ENCODE data around the gene POLD4.
"Not testable (repeated sequence)": the region's sequence is repeated elsewhere in the genome, so short reads cannot be mapped to it uniquely, and the experiment has no call there.

Gene POLD4

DNA sequence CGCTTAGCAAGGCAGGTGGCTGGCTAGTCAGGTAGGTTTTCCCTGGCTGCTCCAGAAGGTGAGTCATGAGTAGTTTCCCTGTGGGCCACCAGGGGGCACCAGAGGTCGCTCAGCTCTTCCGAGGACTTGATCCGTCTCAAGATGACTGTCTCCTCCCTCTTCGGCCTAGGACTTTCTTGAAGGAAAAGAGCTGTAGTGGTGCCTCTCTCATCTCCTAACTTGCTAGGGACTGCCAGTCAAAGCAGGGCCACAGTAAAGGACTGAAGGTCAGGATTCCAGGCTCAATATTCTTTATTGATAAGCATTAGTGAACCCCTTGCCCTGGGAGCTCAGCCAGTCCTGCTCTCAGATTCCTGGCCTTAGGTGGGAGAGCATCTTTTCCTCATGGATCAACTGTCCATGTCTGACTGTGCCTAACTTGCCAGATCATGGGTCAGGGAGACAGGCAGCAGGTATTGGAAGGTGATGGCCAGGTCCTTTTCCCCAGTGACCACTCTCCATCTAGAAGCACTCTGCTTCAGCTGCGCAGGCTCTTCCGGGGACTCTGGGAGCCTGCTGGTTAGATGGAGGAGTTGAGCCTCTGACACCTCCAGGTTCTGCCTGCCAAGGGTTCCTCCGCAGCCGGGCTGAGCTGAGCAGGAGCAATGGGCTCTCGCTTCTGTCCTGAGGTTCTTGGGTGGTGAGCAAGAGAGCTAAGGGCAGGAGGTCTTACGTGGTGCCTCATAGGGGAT lies 1.9 kb downstream of the POLD4 start:
- peak; percentile 64 for DNase-seq

DNA sequence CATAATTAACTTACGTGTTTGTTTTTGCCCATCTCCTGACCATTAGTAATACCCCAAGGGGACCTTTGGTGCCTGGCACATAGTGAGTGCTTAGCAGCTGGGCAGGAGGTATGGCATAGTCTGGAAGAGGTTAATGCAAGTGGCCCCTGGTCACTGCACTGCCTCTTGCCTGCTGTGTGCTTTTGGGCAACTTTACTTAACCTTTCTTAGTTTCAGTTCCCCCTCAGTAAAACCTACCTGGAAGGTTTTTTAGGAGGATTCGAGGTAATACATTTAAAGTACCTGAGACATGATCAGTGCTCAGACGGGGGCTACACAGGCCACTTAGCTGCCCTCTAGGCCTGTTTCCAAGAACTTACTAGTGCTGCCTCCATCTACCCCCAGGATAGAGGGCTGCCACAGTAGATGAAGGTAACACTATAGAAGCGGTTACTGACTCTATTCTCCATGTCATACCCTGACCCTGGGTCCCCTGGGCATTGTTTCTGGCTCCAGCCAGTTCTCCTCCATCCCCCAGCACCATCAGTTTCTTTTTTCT lies 3.3 kb downstream of the POLD4 start:
- no peak for DNase-seq

DNA sequence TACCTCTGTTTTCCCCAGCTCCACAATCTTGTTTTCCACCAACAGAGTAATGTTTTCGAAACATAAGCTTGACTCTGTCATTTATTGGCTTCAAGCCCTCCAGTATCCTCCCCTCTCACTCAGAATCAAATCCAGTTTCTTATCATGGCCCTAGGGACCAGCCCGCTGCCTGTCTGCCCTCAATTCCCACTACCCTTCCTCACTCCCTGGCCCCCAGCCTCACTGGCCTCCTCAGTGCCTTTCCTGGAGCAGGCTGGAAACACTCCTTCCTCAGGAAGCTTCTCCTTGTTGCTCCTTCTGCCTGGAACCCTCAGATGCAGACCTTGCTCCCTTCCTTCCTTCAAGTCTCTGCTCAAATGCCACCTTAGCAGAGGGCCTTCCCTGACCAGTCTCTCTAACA lies 3.9 kb downstream of the POLD4 start:
- DNase-seq = no peak

DNA sequence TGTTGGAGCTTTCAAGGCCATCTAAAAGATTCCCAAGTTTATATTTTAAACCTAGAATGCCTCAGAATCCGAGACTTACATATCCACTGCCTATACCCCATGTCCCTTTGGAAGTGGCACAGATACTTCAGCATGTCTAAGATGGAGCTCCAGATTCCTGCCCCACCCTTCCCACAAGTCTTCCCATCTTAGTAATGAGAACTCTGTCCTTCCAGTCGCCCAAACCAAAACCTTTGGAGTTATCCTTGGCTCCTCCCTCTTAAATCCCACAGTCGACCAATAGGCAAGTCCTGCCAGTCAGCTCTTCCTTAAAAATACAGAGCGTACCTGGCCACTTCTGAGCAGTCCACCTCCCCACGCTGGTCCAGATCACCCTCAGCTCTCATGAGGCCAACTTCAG lies 4.3 kb downstream of the POLD4 start:
- DNase-seq = no peak

DNA sequence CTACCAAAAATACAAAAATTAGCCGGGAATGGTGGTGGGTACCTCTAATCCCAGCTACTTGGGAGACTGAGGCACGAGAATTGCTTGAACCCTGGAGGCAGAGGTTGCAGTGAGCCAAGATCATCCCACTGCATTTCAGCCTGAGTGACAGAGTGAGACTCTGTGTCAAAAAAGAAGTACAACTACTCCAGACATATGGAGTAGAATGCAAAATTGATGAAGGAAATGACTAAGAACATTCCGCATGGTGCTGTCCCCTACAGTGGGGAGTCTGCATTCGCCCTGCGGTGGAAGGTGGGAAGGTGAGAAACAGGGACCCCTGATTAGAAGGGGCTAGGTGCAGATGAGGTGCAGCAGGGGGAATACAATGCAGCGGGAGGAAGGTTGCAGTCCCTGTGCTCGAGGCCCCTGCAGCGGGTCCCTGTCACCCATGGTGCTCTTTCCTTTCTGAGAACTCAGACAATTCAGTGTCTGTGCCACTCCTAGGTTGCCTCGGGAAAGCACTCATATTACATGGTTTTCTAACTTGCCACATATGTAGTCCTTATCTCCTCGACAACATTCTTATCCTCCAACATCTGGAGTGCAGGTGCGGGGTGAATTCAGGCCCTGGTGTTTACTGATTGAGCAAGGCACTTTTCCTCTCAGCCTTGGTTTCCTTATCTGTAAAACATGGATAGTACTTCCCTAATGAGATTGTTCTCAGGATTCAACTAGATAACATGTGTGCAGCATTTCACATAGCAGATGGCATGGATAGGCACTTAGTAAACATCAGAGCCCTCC lies 5.2 kb downstream of the POLD4 start:
- DNase-seq = no peak

DNA sequence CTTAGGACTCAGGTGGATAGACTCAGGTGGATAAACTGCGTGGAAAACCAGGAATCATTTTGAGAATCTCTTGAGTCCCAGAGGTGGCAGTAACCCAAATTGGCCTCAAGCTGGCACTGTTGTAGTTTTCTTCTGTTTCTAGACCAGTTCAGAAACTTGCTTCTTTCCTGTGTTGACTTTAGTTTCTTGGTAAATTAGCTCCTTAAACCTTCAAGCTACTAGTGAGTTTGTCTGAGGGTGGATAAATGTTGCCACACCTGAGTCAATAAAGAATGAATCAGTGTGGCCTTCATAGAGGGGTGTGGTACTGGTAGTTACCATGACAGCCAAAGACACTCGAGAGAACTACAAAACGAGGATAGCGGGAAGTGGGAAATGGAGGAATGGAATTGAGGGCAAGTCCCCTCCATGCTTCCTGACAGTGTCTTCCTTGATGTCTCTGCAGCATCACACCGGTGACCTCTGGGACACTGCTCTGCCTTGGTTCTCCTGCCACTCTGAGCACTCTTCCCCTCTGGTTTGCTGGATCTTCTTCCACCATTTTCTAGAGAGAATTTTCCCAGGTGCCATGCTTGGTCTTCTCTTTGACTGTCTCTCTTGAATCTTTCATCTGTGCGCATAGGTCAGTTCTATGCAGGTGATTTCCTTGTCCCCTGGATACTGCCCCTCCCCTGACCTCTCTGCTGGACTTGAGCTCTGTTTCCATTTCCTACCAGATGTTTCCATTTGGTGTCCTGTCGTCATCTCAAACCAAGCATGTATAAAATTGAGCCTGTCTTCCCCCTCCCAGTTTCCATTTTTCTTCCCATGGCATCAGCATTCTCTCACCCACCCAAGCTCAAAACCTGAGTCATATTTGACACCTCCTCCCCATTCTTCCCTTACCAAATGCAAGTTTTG lies 7.2 kb downstream of the POLD4 start:
- no peak for DNase-seq

DNA sequence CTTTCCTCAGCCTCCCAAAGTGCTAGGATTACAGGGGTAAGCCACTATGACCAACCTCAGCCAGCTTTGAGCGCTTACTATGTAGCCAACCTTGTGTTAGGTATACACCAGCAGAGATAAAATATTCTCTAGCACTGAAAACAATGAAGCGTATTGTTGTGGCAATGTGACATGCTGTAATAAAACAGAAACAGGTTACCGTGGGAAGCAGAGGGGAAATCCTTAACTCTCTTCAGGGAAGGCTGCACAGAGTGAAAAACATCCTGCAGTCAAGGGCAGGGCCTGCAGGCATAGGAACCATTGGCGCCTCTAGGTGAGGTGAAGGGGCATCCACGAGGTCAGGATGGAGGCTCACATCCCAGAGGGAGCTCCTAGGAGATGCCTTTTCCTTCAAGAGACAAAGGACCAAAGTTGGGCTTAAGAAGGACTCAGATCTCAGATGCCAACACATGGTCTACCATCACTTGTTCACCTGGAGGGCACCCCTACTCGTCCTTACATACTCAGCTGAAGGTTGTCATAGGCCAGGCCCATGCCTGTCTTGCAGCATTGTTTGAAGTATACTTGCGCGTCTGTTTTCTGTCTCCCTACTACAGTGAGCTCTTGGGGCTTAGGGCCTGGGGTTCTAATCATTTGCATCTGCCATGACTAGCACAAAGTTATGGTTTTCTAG lies 8.0 kb downstream of the POLD4 start:
- DNase-seq = no peak

DNA sequence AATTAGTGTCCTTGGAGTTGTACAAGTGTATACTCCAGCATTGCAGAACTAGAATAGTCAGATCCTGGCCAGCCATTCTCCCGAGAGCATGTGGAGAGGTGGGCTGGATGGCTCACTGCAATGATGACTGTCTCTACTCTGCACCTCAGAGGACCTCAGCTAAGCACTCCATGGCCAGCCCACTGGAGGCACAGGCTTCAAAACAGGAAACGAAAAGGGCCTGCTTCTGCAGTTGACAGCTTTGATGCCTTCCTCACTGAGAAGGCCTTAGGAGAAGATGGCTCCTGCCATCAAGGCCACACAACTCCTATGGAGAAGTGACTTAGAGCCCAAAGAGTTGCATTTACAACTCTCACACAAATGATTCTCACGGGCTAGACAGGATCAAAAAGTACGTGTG lies 9.1 kb downstream of the POLD4 start:
- no peak for DNase-seq

DNA sequence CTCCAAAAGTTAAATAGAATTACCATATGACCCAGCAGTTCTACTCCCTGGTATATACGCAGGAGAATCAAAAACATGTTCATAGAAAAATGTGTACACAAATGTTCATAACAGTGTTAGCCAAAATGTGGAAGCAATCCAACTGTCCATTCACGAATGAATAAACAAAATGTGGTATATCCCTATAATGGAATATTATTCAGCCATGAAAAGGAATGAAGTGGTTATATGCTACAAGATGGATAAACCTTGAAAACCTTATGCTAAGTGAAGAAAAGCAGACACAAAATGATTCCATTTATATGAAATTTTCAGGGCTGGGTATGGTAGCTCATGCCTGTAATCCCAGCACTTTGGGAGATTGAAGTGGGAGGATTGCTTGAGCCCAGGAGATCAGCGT lies 16.1 kb downstream of the POLD4 start:
- DNase-seq = no peak

DNA sequence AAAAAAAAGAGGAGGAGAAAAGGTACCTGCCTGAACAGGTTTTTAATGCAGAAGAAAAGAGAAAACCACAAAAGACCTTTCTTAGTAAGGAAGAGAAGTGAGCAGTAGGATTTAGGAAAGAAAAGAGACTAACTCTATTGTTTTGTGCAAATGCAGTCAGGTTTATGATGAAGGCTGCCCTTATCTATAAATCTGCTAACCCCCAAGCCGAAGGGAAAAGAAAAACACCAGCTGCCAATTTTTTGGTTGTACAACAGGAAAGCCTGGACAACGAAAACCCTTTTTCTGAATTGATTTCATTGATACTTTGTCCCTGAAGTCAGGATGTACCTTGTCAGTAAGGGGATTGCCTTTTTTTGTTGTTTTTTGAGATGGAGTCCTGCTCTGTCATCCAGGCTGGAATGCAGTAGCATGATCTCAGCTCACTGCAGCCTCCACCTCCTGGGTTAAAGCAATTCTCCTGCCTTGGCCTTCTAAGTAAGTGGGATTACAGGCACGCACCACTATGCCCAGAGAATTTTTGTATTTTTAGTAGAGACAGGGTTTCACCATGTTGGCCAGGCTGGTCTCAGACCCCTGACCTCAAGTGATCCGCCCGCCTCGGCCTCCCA lies 21.2 kb downstream of the POLD4 start:
- DNase-seq = no peak

DNA sequence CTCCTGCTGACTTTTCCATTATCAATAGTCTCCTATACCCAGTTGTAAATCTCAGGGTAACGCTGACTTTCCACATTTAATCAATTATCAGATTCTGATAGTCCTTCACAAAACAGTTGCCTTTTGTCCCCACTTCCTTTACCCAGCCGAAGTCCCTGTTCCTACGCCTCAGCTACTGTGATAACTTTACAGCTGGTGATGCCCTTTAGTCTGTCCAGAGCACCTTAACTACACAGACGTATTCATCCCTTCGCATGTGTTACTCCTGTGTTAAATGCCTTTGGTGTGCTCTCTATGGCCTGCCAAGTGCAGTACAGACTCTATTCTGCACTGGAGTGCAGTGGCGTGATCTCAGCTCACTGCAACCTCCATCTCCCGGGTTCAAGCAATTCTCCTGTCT lies 29.8 kb downstream of the POLD4 start:
- DNase-seq = no peak

DNA sequence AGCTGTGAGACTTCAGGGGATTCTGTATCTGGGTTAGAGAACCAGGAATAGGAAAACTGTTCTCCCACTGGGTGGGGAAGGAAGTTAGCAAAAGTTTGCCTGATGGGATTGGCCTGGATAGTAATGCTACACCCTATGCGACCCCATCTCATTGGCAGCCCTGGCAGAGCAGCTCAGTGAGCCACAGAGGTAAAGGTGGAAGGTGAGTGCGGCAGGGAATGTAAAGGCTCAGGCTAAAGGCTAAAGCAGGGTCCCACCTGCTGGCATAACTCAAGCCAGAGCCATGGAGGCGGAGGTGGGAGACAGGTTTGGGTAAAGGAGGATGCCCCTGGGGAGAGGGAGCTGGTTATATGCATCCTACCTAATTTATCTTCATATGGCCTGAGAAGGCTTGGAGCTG lies 31.3 kb downstream of the POLD4 start:
- no peak for DNase-seq

DNA sequence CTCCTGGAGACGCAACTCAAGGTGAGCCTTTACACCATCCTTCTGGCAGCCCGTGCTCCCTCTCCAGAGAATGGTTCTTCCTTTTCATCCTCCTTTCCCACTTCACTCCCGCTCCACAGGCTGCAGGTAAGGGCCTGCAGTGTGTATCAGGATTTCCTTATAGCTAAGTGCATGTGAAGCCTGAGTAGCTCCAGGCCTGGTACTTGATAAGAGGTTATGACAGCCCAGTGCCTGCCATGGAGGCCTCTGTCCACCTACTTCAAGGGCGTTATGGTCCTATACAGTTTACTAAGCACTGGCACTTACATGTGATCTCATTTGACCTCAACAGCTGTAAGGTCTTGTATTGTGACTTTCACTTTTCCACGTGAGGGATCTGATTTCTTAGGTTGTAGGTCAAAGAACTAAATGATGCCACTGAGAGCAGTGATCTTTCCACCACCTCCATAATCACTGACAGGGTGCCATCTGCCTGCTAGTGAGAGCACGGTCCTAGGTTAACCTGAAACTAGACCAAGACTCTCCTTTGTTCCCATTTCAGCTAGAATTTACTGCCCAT lies 32.0 kb downstream of the POLD4 start:
- no peak for DNase-seq

DNA sequence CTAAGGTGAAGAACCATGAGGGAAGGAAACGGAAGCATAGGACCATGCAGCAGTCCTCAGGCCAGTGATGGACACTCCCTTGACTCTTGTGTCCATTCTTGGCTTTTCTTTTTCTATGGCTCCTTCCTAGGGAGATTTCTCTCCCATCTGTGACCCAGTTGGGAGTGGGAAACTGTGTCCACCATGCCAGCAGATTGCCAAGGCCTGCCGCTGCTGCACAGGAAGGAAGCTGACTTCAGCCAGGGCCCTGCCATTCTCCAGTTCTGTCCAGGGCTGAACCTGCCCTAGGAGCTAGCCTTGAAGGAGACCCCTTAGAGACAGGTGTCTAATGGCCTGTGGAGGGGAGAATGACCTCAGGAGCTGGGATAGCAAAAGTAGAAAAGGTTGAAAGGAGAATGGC lies 32.7 kb downstream of the POLD4 start:
- no peak for DNase-seq

DNA sequence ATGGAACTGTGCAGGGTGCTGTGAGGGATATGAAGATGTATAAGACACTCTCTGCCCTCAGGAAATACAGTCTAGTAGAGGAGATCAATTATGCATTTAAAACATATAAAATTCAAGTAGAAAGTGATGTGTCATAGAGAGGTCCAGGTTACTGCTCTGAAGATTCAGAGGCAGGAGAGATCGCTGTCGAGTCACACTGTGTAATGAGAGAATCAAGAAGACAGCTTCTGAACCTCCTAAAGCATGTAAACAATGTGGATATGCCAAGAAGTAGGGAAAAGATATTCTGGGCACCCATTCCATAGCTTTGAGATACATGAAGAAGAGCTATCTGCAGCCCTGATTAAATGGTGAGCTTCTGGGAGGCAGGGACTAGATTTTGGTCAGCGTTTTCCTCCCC lies 33.3 kb downstream of the POLD4 start:
- DNase-seq = no peak

DNA sequence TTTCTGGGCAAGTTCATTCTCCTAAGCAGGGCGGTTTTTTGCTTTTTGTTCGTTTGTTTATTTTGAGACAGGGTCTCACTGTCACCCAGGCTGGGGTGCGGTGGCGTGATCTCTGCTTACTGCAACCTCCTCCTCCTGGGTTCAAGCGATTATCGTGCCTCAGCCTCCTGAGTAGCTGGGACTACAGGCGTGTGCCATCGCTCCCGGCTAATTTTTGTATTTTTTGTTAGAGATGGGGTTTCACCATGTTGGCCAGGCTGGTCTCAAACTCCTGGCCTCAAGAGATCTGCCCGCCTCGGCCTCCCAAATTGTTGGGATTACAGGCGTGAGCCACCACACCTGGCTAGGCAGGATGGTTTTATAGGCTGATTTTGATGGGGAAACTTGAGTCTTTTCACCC lies 34.5 kb downstream of the POLD4 start:
- DNase-seq = not testable (repeated sequence)

DNA sequence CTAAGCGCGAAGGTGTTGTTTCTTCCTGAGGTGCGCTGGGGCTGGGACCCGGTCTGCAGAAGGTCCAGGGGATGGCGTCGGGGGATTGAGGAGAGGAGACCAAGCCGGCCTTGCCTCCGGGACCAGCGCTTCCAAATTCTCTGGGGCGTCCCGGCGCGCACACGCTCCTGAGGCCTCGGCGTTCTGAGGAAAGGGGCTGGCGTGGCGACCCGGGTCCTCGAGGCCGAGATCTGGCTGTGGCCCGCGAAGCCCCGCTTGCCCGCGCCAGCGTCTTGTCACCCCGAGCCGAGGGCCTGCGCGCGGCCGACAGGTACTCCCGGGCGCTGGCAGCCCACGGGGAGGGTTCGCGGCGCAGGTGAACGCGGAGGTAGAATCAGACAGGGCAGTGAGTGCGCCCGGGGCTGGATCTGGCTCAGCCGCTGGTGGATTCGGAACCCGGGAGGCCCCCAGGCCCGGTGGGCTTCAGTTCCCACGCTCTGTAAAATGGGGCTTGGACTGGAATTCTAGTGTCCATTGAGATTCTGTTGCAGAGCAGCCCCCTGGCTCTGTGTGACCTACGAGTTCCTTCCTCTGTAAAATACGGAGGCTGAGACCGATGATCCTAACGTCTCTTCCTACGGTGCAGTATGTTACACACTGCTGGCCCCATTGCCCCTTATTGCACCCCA lies 35.3 kb downstream of the POLD4 start:
- no peak for DNase-seq

DNA sequence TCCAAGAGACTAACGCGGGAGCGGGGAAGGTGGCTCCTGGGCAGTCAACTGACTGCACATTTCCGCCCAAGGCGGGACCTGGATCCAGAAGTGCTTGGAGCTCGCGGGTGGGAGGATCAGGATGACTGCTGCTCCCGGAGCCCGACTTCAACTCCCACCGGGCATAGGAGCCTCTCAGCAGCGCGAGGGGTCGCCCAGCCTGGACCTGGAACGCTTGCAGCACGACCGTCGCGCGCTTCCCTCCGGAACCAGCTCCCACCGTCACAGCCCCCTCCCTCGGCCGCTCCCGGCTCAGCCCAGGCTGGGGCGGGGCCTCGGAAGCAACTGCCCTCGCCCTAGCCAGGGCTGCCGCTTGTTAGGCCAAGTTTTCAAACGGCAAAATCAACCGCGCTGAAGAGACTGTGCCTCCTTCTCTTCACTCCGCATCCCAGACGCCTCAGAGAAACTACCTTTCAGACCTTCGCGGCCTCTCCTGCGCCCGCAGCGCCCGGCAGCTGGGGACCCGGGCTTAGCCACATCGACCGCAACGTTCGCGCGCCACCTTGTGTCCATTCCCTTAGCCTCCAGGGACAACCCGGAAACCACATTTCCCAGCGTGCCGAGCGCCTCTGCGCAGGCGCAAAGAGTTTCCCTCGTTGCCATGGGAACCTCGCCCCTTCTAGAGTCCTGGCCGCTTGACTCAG lies 36.0 kb downstream of the POLD4 start:
- peak; percentile 97 for DNase-seq

DNA sequence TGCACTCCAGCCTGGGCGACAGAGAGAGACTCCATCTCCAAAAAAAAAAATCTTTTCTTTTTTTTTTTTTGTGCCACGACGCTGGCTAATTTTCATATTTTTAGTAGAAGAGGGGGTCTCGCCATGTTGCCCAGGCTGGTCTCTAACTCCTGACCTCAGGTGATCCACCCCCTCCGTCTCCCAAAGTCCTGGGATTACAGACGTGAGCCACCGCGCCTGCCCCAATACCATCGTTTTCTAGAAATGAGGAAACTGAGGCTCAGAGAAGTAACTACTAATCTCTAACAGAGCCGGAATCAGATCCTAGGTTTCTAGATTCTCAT lies 36.5 kb downstream of the POLD4 start:
- no peak for DNase-seq

DNA sequence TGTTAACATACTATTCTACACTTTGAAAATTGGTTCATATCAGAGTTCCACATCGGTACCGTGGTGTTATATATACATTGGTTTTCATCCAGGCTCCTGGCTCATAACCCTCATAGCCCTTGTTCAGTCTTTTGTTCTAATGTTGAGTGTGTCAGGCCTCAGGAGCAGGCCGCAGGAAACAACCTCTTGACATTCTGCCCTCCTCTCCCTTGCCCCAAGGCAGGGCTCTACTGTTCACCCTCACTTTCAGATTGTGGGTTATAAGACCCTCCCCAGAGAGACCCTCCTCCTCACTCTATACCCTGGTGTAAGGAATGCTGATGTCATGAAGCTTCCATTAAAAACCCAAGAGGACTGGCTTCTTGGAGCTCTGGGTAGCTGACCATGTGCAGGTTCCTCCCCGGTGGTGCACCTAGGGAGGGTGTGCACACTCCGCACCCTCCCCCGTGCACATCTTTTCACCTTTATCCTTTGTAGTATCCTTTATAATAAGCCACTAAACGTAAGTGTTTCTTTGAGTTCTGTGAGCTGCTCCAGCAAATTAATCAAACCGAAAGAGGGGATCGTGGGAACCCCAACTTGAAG lies 37.9 kb downstream of the POLD4 start:
- no peak for DNase-seq

DNA sequence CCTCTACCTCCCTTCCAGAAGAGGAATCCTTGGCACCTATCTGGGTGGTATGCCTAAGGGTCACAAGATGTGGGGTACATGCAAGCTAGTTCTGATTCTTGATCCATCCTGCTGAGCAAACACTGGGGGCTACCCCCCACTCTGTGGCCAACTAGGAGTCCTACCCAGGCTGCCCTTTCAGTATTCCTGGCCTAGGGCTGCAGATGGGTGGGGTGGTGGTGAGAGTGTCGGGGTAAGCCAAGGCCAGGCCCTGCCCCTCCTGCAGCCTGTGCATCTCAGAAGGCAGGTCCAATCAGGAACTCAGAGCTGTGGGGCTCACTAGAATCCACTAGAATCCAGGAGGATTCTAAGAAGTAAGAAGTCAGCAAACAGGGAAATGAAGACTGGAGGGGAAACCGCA lies 39.1 kb downstream of the POLD4 start:
- no peak for DNase-seq
